Measurements from ENCODE around the gene TRABD. TPM values are rescaled to one million over a fixed set of nuclear protein-coding genes. Genes with fewer than 3 reads are reported as not detected.

The TRABD gene
- total RNA-seq, 3 donors from 2014 or later = 17.3 to 35.7 (median 28.2) TPM

DNA sequence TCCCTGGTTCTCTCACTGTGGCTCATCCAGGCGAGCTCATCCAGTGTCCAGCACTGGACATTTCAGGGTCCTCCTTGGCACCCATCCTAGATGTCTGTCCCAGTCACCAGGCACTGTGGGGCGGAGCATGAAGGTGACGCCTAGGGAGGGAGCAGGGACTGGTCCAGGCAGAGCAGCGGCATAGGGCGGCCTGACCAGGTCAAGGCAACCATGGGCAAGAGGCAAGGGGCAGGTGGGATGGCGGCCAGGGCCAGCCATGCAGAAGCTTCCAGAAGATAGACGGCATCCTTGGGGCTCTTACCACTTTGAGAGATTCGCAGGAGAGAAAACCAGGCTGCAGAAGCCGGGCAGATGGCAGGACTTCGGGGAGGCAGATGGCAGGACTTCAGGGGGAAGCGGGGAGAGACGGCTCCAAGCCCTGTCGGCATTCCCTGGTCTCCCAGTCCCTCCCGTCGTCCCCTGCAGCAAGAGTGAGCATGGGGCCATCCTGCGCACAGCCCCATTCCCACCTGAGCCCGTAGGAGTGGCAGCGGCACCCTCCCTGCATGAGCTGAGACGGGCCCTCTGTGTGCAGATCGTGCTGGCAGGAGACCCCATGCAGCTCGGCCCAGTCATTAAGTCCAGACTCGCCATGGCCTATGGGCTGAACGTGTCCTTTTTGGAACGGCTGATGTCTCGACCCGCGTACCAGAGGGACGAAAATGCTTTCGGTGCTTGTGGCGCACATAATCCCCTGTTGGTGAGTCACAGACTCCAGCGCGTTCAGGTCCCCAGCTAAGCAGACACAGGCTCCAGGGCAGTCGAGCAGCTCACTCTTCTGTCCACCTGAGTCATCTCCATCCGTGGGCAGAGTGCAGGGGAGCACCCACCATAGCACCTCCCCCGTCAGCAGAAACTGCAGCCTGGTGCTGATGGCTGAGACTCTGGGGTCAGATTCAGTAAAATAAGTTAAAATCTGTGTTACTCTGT is 35.3 kb upstream of the TRABD start:
- TF ChIP-seq, protein P1, sequence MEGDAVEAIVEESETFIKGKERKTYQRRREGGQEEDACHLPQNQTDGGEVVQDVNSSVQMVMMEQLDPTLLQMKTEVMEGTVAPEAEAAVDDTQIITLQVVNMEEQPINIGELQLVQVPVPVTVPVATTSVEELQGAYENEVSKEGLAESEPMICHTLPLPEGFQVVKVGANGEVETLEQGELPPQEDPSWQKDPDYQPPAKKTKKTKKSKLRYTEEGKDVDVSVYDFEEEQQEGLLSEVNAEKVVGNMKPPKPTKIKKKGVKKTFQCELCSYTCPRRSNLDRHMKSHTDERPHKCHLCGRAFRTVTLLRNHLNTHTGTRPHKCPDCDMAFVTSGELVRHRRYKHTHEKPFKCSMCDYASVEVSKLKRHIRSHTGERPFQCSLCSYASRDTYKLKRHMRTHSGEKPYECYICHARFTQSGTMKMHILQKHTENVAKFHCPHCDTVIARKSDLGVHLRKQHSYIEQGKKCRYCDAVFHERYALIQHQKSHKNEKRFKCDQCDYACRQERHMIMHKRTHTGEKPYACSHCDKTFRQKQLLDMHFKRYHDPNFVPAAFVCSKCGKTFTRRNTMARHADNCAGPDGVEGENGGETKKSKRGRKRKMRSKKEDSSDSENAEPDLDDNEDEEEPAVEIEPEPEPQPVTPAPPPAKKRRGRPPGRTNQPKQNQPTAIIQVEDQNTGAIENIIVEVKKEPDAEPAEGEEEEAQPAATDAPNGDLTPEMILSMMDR (IDR thresholded peaks at IDR 0.05) = no peak
- TF ChIP-seq POLR2A (IDR thresholded peaks at IDR 0.05) (no peak), POLR2AphosphoS5 (IDR thresholded peaks at IDR 0.05) (no peak)
- no peaks in the 10 kb centered on the region for H3K27me3 ChIP-seq
- no peak for DNase-seq (ENCODE audit: low spot score in 2 of 2)
- H3K4me3 ChIP-seq = no peak overlapping the region
- no peaks in the 10 kb centered on the region for H3K9me3 ChIP-seq
- no peaks in the 10 kb centered on the region for H3K4me1 ChIP-seq
- intact Hi-C loops (cut with DNase I; ENCODE audit: low total_unique reads) = loop anchor here (5.0 to 10.0 kb wide), 2 partner anchors 54 to 267 kb away; partner anchors contain the start of gene SELENOO
- H3K36me3 ChIP-seq = no peaks in the 10 kb centered on the region
- no peak overlapping the region for H3K27ac ChIP-seq

DNA sequence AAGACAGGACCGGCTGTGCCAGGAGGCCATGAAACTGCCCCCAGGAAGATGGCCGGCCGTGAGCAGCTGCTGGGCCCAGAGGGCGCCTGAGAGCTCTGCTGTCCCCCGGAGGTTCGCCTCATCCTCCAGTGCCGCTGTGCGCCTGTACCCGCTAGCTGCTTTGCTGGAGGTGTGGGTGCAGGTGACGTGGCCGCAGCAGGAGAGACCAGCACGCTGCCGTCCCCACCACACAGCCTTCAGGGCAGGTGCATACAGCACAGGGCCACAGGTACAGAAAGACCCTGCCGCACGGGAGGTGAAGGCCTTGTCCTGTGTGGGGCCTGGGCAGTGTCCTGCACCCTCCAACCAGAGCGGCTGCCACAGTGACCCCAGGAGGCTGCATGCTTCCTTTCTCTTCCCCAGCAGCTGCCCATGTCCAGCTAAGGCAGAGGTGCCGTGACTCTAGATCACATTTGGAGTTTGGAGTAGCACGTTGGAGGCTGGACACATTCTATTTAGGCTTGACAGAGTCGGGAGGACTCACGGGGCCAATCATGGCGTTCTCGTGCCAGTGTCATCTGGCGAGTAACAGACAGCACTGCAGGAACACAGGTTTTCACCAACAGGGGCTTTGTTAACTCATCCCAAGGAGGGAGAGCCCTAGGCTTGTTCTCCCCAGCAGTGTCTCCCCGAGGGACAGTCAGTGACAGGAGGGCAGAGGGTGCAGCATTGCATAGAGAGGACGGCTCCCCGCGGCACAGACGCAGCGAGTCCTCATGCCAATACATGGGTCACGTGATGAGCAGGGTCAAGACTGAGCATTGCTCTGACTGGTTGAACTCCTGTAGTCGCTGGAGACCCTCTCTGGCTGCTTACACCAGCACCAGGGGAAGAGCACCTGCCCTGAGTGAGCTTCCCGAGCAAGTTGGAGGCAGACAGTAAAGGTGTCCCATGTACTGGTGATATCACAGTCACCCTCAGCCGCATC is 33.9 kb upstream of the TRABD start:
- Histone ChIP-seq H3K36me3 (no peaks in the 10 kb centered on the region), H3K4me1 (no peaks in the 10 kb centered on the region), H3K27ac (no peak overlapping the region), H3K4me3 (no peak overlapping the region), H3K27me3 (no peaks in the 10 kb centered on the region), H3K9me3 (no peaks in the 10 kb centered on the region)
- intact Hi-C loops (cut with DNase I; ENCODE audit: low total_unique reads) = loop anchor here (5.0 to 10.0 kb wide), 2 partner anchors 53 to 265 kb away; partner anchors contain the start of gene SELENOO
- DNase-seq (ENCODE audit: low spot score in 2 of 2) = no peak
- TF ChIP-seq, protein P1 (IDR thresholded peaks at IDR 0.05) = no peak
- TF ChIP-seq POLR2A (IDR thresholded peaks at IDR 0.05) (no peak), POLR2AphosphoS5 (IDR thresholded peaks at IDR 0.05) (no peak)

DNA sequence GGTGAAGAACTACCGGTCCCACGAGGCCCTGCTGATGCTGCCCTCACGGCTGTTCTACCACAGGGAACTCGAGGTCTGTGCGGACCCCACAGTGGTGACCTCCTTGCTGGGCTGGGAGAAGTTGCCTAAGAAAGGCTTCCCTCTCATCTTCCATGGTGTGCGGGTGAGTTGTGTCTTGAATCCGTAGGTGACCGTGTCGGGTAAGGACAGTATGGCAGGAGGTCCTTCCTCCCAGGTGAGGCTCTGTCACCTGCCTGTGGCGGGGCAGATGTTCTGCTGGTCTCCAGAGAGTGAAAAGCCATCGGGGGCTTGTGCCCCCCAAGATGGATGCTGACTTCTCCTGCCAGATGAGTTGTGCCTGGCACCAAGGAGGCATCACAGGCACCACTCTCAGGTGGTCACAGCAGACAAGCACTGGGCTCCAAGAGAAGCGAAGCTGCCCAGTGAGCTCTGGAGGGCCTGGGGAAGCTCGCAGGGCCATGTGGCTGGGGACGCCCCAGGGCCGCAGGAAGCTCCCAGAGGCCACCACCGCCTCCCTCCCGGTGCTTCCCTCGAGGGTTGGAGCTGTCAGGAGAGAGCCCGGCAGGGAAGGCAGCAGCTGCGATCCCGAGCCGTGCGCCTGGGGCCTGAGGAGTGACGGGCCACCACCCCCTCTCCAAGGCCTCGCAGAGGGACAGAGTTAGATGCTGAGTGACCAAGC is 32.5 kb upstream of the TRABD start:
- intact Hi-C loops (cut with DNase I; ENCODE audit: low total_unique reads) = loop anchor here (5.0 to 10.0 kb wide), 2 partner anchors 52 to 264 kb away; partner anchors contain the start of gene SELENOO
- no peak overlapping the region for H3K27ac ChIP-seq
- no peak for TF ChIP-seq POLR2A (IDR thresholded peaks at IDR 0.05)
- TF ChIP-seq, protein P1 (IDR thresholded peaks at IDR 0.05) = no peak
- no peak for TF ChIP-seq POLR2AphosphoS5 (IDR thresholded peaks at IDR 0.05)
- H3K9me3 ChIP-seq = no peaks in the 10 kb centered on the region
- no peaks in the 10 kb centered on the region for H3K27me3 ChIP-seq
- H3K4me3 ChIP-seq = no peak overlapping the region
- no peaks in the 10 kb centered on the region for H3K4me1 ChIP-seq
- no peak for DNase-seq (ENCODE audit: low spot score in 2 of 2)
- H3K36me3 ChIP-seq = no peaks in the 10 kb centered on the region

DNA sequence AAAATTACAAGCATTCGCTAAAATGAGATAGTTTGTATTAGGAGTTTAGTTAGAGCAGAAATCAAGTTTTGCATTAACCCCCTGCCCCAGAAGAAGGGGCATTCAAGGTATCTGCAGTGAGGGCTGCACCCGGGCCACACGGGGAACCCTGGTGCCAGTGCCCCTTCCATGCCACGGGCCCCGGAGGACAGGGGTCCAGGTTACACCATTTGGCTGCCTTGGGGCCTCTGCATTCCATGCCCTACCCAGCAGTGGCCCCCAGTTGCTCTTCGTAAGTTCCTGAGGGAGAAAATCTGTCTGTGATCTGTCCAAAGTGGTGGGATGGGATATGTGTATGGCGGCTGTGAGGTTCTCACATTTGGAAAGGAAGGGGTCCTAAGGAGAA is 32.0 kb upstream of the TRABD start:
- no peaks in the 10 kb centered on the region for H3K36me3 ChIP-seq
- no peaks in the 10 kb centered on the region for H3K4me1 ChIP-seq
- H3K4me3 ChIP-seq = no peak overlapping the region
- H3K9me3 ChIP-seq = no peaks in the 10 kb centered on the region
- no peak for TF ChIP-seq POLR2A (IDR thresholded peaks at IDR 0.05)
- TF ChIP-seq, protein P1 (IDR thresholded peaks at IDR 0.05) = no peak
- no peak for TF ChIP-seq POLR2AphosphoS5 (IDR thresholded peaks at IDR 0.05)
- no peak for DNase-seq (ENCODE audit: low spot score in 2 of 2)
- intact Hi-C loops (cut with DNase I; ENCODE audit: low total_unique reads) = loop anchor here (5.0 to 10.0 kb wide), 2 partner anchors 51 to 264 kb away; partner anchors contain the start of gene SELENOO
- H3K27me3 ChIP-seq = no peaks in the 10 kb centered on the region
- H3K27ac ChIP-seq = no peak overlapping the region

Measured in breast epithelium (tissue), 4 donors.